ENCODE data around the gene PGBD1. TPM values are rescaled to one million over a fixed set of nuclear protein-coding genes. Genes with fewer than 3 reads are reported as not detected.
"Not testable (repeated sequence)": the region's sequence is repeated elsewhere in the genome, so short reads cannot be mapped to it uniquely, and the experiment has no call there.

PGBD1 gene
- polyA plus RNA-seq, 6 donors from 2014 or later = 0.25 to 0.86 (median 0.65) TPM; not detected in 2

- H3K4me1 Mint-ChIP-seq = peaks cover 6 to 11% (median 10%) of the 10 kb centered on the region in 3 donors
- DNase-seq (no peak), ATAC-seq (ENCODE audit: low read depth in 2 of 2) (no peak)
- peaks cover 16 to 24% (median 20%) of the 10 kb centered on the region in 3 donors for H3K27me3 Mint-ChIP-seq
- H3K36me3 Mint-ChIP-seq = peaks cover 0 to 13% of the 10 kb centered on the region in 2 donors
- peak overlapping the region in 3 of 8 donors; percentile 9 to 84 (median 60) for H3K4me3 Mint-ChIP-seq
- H3K27ac Mint-ChIP-seq = no peak overlapping the region
- no peaks in the 10 kb centered on the region for H3K9me3 Mint-ChIP-seq
Measured at GRCh38 chr6:28282926-28283325, 1.6 kb downstream of the PGBD1 start.

- ATAC-seq (ENCODE audit: low read depth in 2 of 2) (no peak), DNase-seq (no peak)
- Mint-ChIP-seq H3K9me3 (peaks cover 0 to 4% (median 0%) of the 10 kb centered on the region in 7 donors), H3K27me3 (peaks cover 0 to 2% (median 0%) of the 10 kb centered on the region in 3 donors), H3K27ac (no peak overlapping the region), H3K36me3 (peaks cover 0 to 16% of the 10 kb centered on the region in 2 donors), H3K4me1 (no peaks in the 10 kb centered on the region), H3K4me3 (no peak overlapping the region)
Measured at GRCh38 chr6:28291573-28291972, 10.2 kb downstream of the PGBD1 start.

- no peak for ATAC-seq (ENCODE audit: low read depth in 2 of 2)
- Mint-ChIP-seq H3K9me3 (peaks cover 0 to 4% (median 0%) of the 10 kb centered on the region in 7 donors), H3K27me3 (no peaks in the 10 kb centered on the region), H3K36me3 (peaks cover 0 to 10% of the 10 kb centered on the region in 2 donors), H3K4me1 (no peaks in the 10 kb centered on the region), H3K27ac (no peak overlapping the region), H3K4me3 (no peak overlapping the region)
- DNase-seq = no peak
Measured at GRCh38 chr6:28295326-28295725, 14.0 kb downstream of the PGBD1 start.

GRCh38 chr6:28296520-28297060, 15.2 kb downstream of the PGBD1 start:
- Mint-ChIP-seq H3K27me3 (no peaks in the 10 kb centered on the region), H3K27ac (no peak overlapping the region), H3K4me1 (no peaks in the 10 kb centered on the region), H3K4me3 (no peak overlapping the region), H3K36me3 (peaks cover 0 to 16% of the 10 kb centered on the region in 2 donors), H3K9me3 (peaks cover 0 to 4% (median 0%) of the 10 kb centered on the region in 7 donors)
- ATAC-seq (ENCODE audit: low read depth in 2 of 2) (no peak), DNase-seq (no peak)

GRCh38 chr6:28303570-28303969, 22.2 kb downstream of the PGBD1 start:
- no peaks in the 10 kb centered on the region for H3K4me1 Mint-ChIP-seq
- H3K4me3 Mint-ChIP-seq = no peak overlapping the region
- DNase-seq = no peak
- H3K27me3 Mint-ChIP-seq = no peaks in the 10 kb centered on the region
- peaks cover 8 to 9% of the 10 kb centered on the region in 2 donors for H3K36me3 Mint-ChIP-seq
- peaks cover 0 to 15% (median 6%) of the 10 kb centered on the region in 7 donors for H3K9me3 Mint-ChIP-seq
- H3K27ac Mint-ChIP-seq = no peak overlapping the region
- ATAC-seq (ENCODE audit: low read depth in 2 of 2) = no peak

GRCh38 chr6:28306363-28306762, 25.0 kb downstream of the PGBD1 start:
- not testable (repeated sequence) for ATAC-seq (ENCODE audit: low read depth in 2 of 2); H3K4me1 Mint-ChIP-seq; H3K4me3 Mint-ChIP-seq; DNase-seq; H3K27me3 Mint-ChIP-seq
- peaks cover 0 to 15% (median 6%) of the 10 kb centered on the region in 7 donors for H3K9me3 Mint-ChIP-seq
- H3K36me3 Mint-ChIP-seq = peaks cover 8 to 10% of the 10 kb centered on the region in 2 donors
- peak overlapping the region in 1 of 6 donors; percentile 6 for H3K27ac Mint-ChIP-seq

- Mint-ChIP-seq H3K4me1 (no peaks in the 10 kb centered on the region), H3K9me3 (peaks cover 0 to 12% (median 8%) of the 10 kb centered on the region in 7 donors), H3K27me3 (peaks cover 4 to 12% (median 11%) of the 10 kb centered on the region in 3 donors), H3K27ac (no peak overlapping the region), H3K36me3 (peaks cover 5 to 17% of the 10 kb centered on the region in 2 donors), H3K4me3 (no peak overlapping the region)
- no peak for ATAC-seq (ENCODE audit: low read depth in 2 of 2)
- DNase-seq = no peak
Measured at GRCh38 chr6:28311139-28311823, 29.9 kb downstream of the PGBD1 start.

- ATAC-seq (ENCODE audit: low read depth in 2 of 2) = no peak
- Mint-ChIP-seq H3K27me3 (peaks cover 4 to 12% (median 11%) of the 10 kb centered on the region in 3 donors), H3K9me3 (peaks cover 0 to 5% (median 0%) of the 10 kb centered on the region in 7 donors), H3K36me3 (peaks cover 5 to 11% of the 10 kb centered on the region in 2 donors), H3K4me3 (no peak overlapping the region), H3K27ac (no peak overlapping the region), H3K4me1 (no peaks in the 10 kb centered on the region)
- no peak for DNase-seq
Measured at GRCh38 chr6:28312939-28313338, 31.6 kb downstream of the PGBD1 start.

- ATAC-seq (ENCODE audit: low read depth in 2 of 2) (no peak), DNase-seq (no peak)
- Mint-ChIP-seq H3K4me1 (no peaks in the 10 kb centered on the region), H3K27ac (no peak overlapping the region), H3K27me3 (peaks cover 4 to 12% (median 11%) of the 10 kb centered on the region in 3 donors), H3K4me3 (no peak overlapping the region), H3K9me3 (peaks cover 0 to 2% (median 1%) of the 10 kb centered on the region in 7 donors), H3K36me3 (peaks cover 0 to 11% of the 10 kb centered on the region in 2 donors)
Measured at GRCh38 chr6:28315628-28316027, 34.3 kb downstream of the PGBD1 start.

GRCh38 chr6:28317866-28318265, 36.5 kb downstream of the PGBD1 start:
- H3K27me3 Mint-ChIP-seq; ATAC-seq (ENCODE audit: low read depth in 2 of 2); DNase-seq; H3K4me3 Mint-ChIP-seq; H3K4me1 Mint-ChIP-seq; H3K9me3 Mint-ChIP-seq; H3K27ac Mint-ChIP-seq: not testable (repeated sequence)
- peaks cover 7 to 11% of the 10 kb centered on the region in 2 donors for H3K36me3 Mint-ChIP-seq

- DNase-seq (no peak), ATAC-seq (ENCODE audit: low read depth in 2 of 2) (no peak)
- H3K27ac Mint-ChIP-seq = no peak overlapping the region
- H3K36me3 Mint-ChIP-seq = peaks cover 28 to 33% of the 10 kb centered on the region in 2 donors
- H3K9me3 Mint-ChIP-seq = peaks cover 21 to 49% (median 30%) of the 10 kb centered on the region in 7 donors
- H3K4me3 Mint-ChIP-seq = no peak overlapping the region
- no peaks in the 10 kb centered on the region for H3K4me1 Mint-ChIP-seq
- peaks cover 0 to 10% (median 0%) of the 10 kb centered on the region in 3 donors for H3K27me3 Mint-ChIP-seq
Measured at GRCh38 chr6:28322661-28323060, 41.3 kb downstream of the PGBD1 start.

GRCh38 chr6:28323813-28324424, 42.5 kb downstream of the PGBD1 start:
- Mint-ChIP-seq H3K4me1 (no peaks in the 10 kb centered on the region), H3K36me3 (peaks cover 32 to 41% of the 10 kb centered on the region in 2 donors), H3K27ac (peak overlapping the region in 1 of 6 donors; percentile 38), H3K9me3 (peaks cover 23 to 59% (median 40%) of the 10 kb centered on the region in 7 donors), H3K27me3 (peaks cover 0 to 10% (median 0%) of the 10 kb centered on the region in 3 donors), H3K4me3 (no peak overlapping the region)
- ATAC-seq (ENCODE audit: low read depth in 2 of 2) (no peak), DNase-seq (no peak)

- Mint-ChIP-seq H3K4me1 (no peaks in the 10 kb centered on the region), H3K27ac (no peak overlapping the region)
Measured at GRCh38 chr6:28326371-28326948, 45.1 kb downstream of the PGBD1 start.

More at GRCh38 chr6:28326371-28326948, 45.1 kb downstream of the PGBD1 start:
- no peak overlapping the region for H3K4me3 Mint-ChIP-seq
- no peak for ATAC-seq (ENCODE audit: low read depth in 2 of 2)
- H3K9me3 Mint-ChIP-seq = peaks cover 27 to 52% (median 41%) of the 10 kb centered on the region in 7 donors
- DNase-seq = no peak
- H3K36me3 Mint-ChIP-seq = peaks cover 30 to 44% of the 10 kb centered on the region in 2 donors
- H3K27me3 Mint-ChIP-seq = peaks cover 0 to 10% (median 0%) of the 10 kb centered on the region in 3 donors

Measured in naive B cell (primary cell).